Measurements from ENCODE around the gene ZNF662. TPM values are rescaled to one million over a fixed set of nuclear protein-coding genes. Genes with fewer than 3 reads are reported as not detected.

The ZNF662 gene
- total RNA-seq, 1 experiment from 2014 or later, result not detected

GRCh38 chr3:42901073-42901415 lies 4.9 kb upstream of the ZNF662 start:
- CTCF ChIA-PET, result no interaction called here

GRCh38 chr3:42902257-42902656 lies 3.7 kb upstream of the ZNF662 start:
- intact Hi-C loops (cut with micrococcal nuclease; ENCODE audit: unreplicated experiment), result no loop called here
- H3K36me3 ChIP-seq (ENCODE audit: insufficient read depth, low read length, poor library complexity, severe bottlenecking), result no peaks in the 10 kb centered on the region
- no peaks in the 10 kb centered on the region for H3K4me1 ChIP-seq (ENCODE audit: insufficient read depth, low read length, poor library complexity, severe bottlenecking)
- H3K9me3 ChIP-seq (ENCODE audit: low read depth, low read length, poor library complexity, severe bottlenecking), result no peaks in the 10 kb centered on the region
- no TSS peak for BruUV-seq (replicated peaks)
- TF ChIP-seq, protein P1, sequence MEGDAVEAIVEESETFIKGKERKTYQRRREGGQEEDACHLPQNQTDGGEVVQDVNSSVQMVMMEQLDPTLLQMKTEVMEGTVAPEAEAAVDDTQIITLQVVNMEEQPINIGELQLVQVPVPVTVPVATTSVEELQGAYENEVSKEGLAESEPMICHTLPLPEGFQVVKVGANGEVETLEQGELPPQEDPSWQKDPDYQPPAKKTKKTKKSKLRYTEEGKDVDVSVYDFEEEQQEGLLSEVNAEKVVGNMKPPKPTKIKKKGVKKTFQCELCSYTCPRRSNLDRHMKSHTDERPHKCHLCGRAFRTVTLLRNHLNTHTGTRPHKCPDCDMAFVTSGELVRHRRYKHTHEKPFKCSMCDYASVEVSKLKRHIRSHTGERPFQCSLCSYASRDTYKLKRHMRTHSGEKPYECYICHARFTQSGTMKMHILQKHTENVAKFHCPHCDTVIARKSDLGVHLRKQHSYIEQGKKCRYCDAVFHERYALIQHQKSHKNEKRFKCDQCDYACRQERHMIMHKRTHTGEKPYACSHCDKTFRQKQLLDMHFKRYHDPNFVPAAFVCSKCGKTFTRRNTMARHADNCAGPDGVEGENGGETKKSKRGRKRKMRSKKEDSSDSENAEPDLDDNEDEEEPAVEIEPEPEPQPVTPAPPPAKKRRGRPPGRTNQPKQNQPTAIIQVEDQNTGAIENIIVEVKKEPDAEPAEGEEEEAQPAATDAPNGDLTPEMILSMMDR (conservative IDR thresholded peaks at IDR 0.05; ENCODE audit: low read depth, low read length), result no peak
- no peak for TF ChIP-seq EZH2 (IDR thresholded peaks at IDR 0.05; ENCODE audit: borderline replicate concordance, low read depth, low read length, poor library complexity, severe bottlenecking)
- no peak overlapping the region for H3K27ac ChIP-seq (ENCODE audit: low read depth, low read length, poor library complexity, severe bottlenecking)
- ChIA-PET CTCF (no interaction called here), POLR2A (ENCODE audit: low non-redundant PET) (no interaction called here)
- no peak for DNase-seq (ENCODE audit: low spot score)
- H3K27me3 ChIP-seq (replicated peaks; ENCODE audit: insufficient read depth, low read depth, low read length, poor library complexity), result peaks cover 8% of the 10 kb centered on the region
- H3K4me3 ChIP-seq (ENCODE audit: low read depth, low read length, poor library complexity, severe bottlenecking), result no peak overlapping the region

More at GRCh38 chr3:42901073-42901415, 4.9 kb upstream of the ZNF662 start:
- Histone ChIP-seq H3K27ac (ENCODE audit: low read depth, low read length, poor library complexity, severe bottlenecking) (no peak overlapping the region), H3K4me1 (ENCODE audit: insufficient read depth, low read length, poor library complexity, severe bottlenecking) (no peaks in the 10 kb centered on the region), H3K9me3 (ENCODE audit: low read depth, low read length, poor library complexity, severe bottlenecking) (no peaks in the 10 kb centered on the region), H3K36me3 (ENCODE audit: insufficient read depth, low read length, poor library complexity, severe bottlenecking) (no peaks in the 10 kb centered on the region), H3K4me3 (ENCODE audit: low read depth, low read length, poor library complexity, severe bottlenecking) (no peak overlapping the region), H3K27me3 (replicated peaks; ENCODE audit: insufficient read depth, low read depth, low read length, poor library complexity) (peaks cover 8% of the 10 kb centered on the region)
- no peak for TF ChIP-seq EZH2 (IDR thresholded peaks at IDR 0.05; ENCODE audit: borderline replicate concordance, low read depth, low read length, poor library complexity, severe bottlenecking)
- TF ChIP-seq, protein P1 (conservative IDR thresholded peaks at IDR 0.05; ENCODE audit: low read depth, low read length), result no peak
- intact Hi-C loops (cut with micrococcal nuclease; ENCODE audit: unreplicated experiment), result no loop called here
- POLR2A ChIA-PET (ENCODE audit: low non-redundant PET), result no interaction called here
- DNase-seq (ENCODE audit: low spot score), result no peak
- no TSS peak for BruUV-seq (replicated peaks)

GRCh38 chr3:42904076-42904475 lies 1.9 kb upstream of the ZNF662 start:
- POLR2A ChIA-PET (ENCODE audit: low non-redundant PET), result no interaction called here
- Histone ChIP-seq H3K4me3 (ENCODE audit: low read depth, low read length, poor library complexity, severe bottlenecking) (no peak overlapping the region), H3K27ac (ENCODE audit: low read depth, low read length, poor library complexity, severe bottlenecking) (no peak overlapping the region), H3K4me1 (ENCODE audit: insufficient read depth, low read length, poor library complexity, severe bottlenecking) (no peaks in the 10 kb centered on the region), H3K36me3 (ENCODE audit: insufficient read depth, low read length, poor library complexity, severe bottlenecking) (no peaks in the 10 kb centered on the region), H3K27me3 (replicated peaks; ENCODE audit: insufficient read depth, low read depth, low read length, poor library complexity) (peaks cover 8% of the 10 kb centered on the region), H3K9me3 (ENCODE audit: low read depth, low read length, poor library complexity, severe bottlenecking) (no peaks in the 10 kb centered on the region)
- no peak for TF ChIP-seq EZH2 (IDR thresholded peaks at IDR 0.05; ENCODE audit: borderline replicate concordance, low read depth, low read length, poor library complexity, severe bottlenecking)
- TF ChIP-seq, protein P1 (conservative IDR thresholded peaks at IDR 0.05; ENCODE audit: low read depth, low read length), result no peak
- CTCF ChIA-PET, result no interaction called here
- intact Hi-C loops (cut with micrococcal nuclease; ENCODE audit: unreplicated experiment), result no loop called here
- no peak for DNase-seq (ENCODE audit: low spot score)
- no TSS peak for BruUV-seq (replicated peaks)

All from A673 (cell line).